H1 (cell line): ENCODE measurements around the gene OR5T2. TPM values are rescaled to one million over a fixed set of nuclear protein-coding genes. Genes with fewer than 3 reads are reported as not detected.

ENCODE experiments used
- CTCF ChIA-PET: fragments of 300-600 bp; sonication (Branson Sonifier 250); formaldehyde crosslinking; loops from one replicate; lab custom pipeline; 2021; ENCODE audit not compliant: partially characterized antibody; lab: Charles Lee
- POLR2A ChIA-PET: fragments of 300-600 bp; sonication (Branson Sonifier 250); formaldehyde crosslinking; loops from one replicate; lab custom pipeline; 2021; ENCODE audit warnings: inconsistent platforms; ENCODE audit not compliant: partially characterized antibody; lab: Charles Lee
- DNase-seq, 2 experiments: peaks; one replicate each; pipeline versions ENCODE4 v3.0.0 to v3.0.0-alpha.2; 2010 to 2022; ENCODE audit warnings: low spot score in 2 of 2, low read depth in 1 of 2, mixed read lengths in 1 of 2
- FAIRE-seq: peaks from 2 replicates; lab custom pipeline; 2011; peaks lifted over from hg19 to GRCh38; lab: Jason Lieb, UNC
- H2AFZ ChIP-seq: 2 replicates; pipeline ENCODE4 v1.8.1; 2012; ENCODE audit warnings: low read length, inconsistent platforms
- H2AK5ac ChIP-seq: 2 replicates; pipeline ENCODE4 v1.6.1; 2013; ENCODE audit warnings: low read depth, low read length
- H2BK120ac ChIP-seq: replicated peaks from 2 replicates; pipeline ENCODE3; 2013; ENCODE audit warnings: low read depth, low read length, inconsistent platforms
- H2BK12ac ChIP-seq: 2 replicates; pipeline ENCODE4 v1.6.1; 2013; ENCODE audit warnings: low read depth, low read length
- H2BK15ac ChIP-seq: 2 replicates; pipeline ENCODE4 v1.6.1; 2013; ENCODE audit warnings: low read length
- H2BK20ac ChIP-seq: 2 replicates; pipeline ENCODE4 v1.6.1; 2013; ENCODE audit warnings: low read length
- H2BK5ac ChIP-seq: 2 replicates; pipeline ENCODE4 v1.6.1; 2013; ENCODE audit warnings: low read depth, low read length
- H3K14ac ChIP-seq: 2 replicates; pipeline ENCODE4 v1.6.1; 2013; ENCODE audit warnings: inconsistent platforms; ENCODE audit not compliant: insufficient read length
- H3K18ac ChIP-seq: 2 replicates; pipeline ENCODE4 v1.6.1; 2013; ENCODE audit warnings: low read length; ENCODE audit errors: extremely low read depth
- H3K23ac ChIP-seq: 2 replicates; pipeline ENCODE4 v1.6.1; 2013; ENCODE audit warnings: inconsistent platforms; ENCODE audit not compliant: insufficient read length
- H3K23me2 ChIP-seq: 2 replicates; pipeline ENCODE4 v1.6.1; 2013; ENCODE audit warnings: low read depth, low read length
- H3K27ac ChIP-seq: 2 replicates; pipeline ENCODE4 v1.6.1; 2011; ENCODE audit warnings: low read depth, low read length, inconsistent platforms
- H3K27me3 ChIP-seq, 4 experiments: replicated peaks in 1 of 4; 1 replicate in 1 of 4; 2 replicates in 3 of 4; pipeline versions ENCODE4 v1.6.1 to v1.8.1; 2011 to 2013; ENCODE audit warnings: low read length in 3 of 4, mild to moderate bottlenecking in 3 of 4, inconsistent platforms in 2 of 4, mixed read lengths in 2 of 4, moderate library complexity in 1 of 4; ENCODE audit not compliant: control insufficient read depth in 3 of 4, insufficient read depth in 3 of 4; ENCODE audit errors: extremely low read depth in 1 of 4
- H3K36me3 ChIP-seq, 4 experiments: 2 replicates each; pipeline versions ENCODE4 v1.6.1 to v1.8.1; 2011 to 2013; ENCODE audit warnings: mild to moderate bottlenecking in 4 of 4, low read length in 3 of 4, moderate library complexity in 2 of 4, control low read depth in 1 of 4, inconsistent platforms in 1 of 4; ENCODE audit not compliant: insufficient read depth in 4 of 4, control insufficient read depth in 2 of 4
- H3K4ac ChIP-seq: replicated peaks from 2 replicates; pipeline ENCODE3; 2013; ENCODE audit warnings: low read length, low read depth, mixed read lengths, inconsistent platforms; ENCODE audit not compliant: insufficient read length
- H3K4me1 ChIP-seq, 4 experiments: replicated peaks in 1 of 4; 1 replicate in 1 of 4; 2 replicates in 3 of 4; pipeline versions ENCODE4 v1.6.1 to v1.8.1; 2011 to 2013; ENCODE audit warnings: low read length in 3 of 4, inconsistent platforms in 2 of 4, mixed read lengths in 1 of 4; ENCODE audit not compliant: insufficient read depth in 4 of 4, control insufficient read depth in 3 of 4
- H3K4me2 ChIP-seq, 2 experiments: 2 replicates each; pipeline versions ENCODE4 v1.6.1 to v1.8.1; 2011 to 2013; ENCODE audit warnings: low read depth in 2 of 2, low read length in 2 of 2, control low read depth in 1 of 2, inconsistent platforms in 1 of 2, mild to moderate bottlenecking in 1 of 2; ENCODE audit not compliant: insufficient read depth in 1 of 2
- H3K4me3 ChIP-seq, 4 experiments: fragments of 200-600, 300-600 bp in 1 of 4; sonication (generic), shearing (Covaris generic), sonication (Bioruptor Twin) in 1 of 4; 2 replicates each; pipeline versions ENCODE4 v1.5.1 to v1.8.1; 2011 to 2016; ENCODE audit warnings: low read length in 4 of 4, low read depth in 3 of 4, control low read depth in 2 of 4, inconsistent platforms in 2 of 4, mild to moderate bottlenecking in 2 of 4, mixed read lengths in 1 of 4, moderate library complexity in 1 of 4; ENCODE audit not compliant: insufficient read depth in 2 of 4; ENCODE audit errors: extremely low read depth in 1 of 4
- H3K56ac ChIP-seq: replicated peaks from 2 replicates; pipeline ENCODE3; 2013; ENCODE audit warnings: low read depth, mild to moderate bottlenecking, mixed read lengths, low read length, inconsistent platforms; ENCODE audit not compliant: insufficient read length
- H3K79me1 ChIP-seq: 2 replicates; pipeline ENCODE4 v1.6.1; 2013; ENCODE audit warnings: low read depth, low read length, control low read depth
- H3K79me2 ChIP-seq, 2 experiments: 2 replicates each; pipeline versions ENCODE4 v1.6.1 to v1.8.1; 2012 to 2013; ENCODE audit warnings: low read length in 2 of 2, mild to moderate bottlenecking in 2 of 2, inconsistent platforms in 1 of 2; ENCODE audit not compliant: insufficient read depth in 2 of 2, control insufficient read depth in 1 of 2
- H3K9ac ChIP-seq, 4 experiments: replicated peaks in 1 of 4; 1 replicate in 1 of 4; 2 replicates in 3 of 4; pipeline versions ENCODE4 v1.6.1 to v1.8.1; 2011 to 2013; ENCODE audit warnings: low read depth in 3 of 4, low read length in 3 of 4, control low read depth in 2 of 4, mild to moderate bottlenecking in 2 of 4, moderate library complexity in 2 of 4, inconsistent platforms in 1 of 4; ENCODE audit errors: extremely low read depth in 1 of 4
- H3K9me3 ChIP-seq, 2 experiments: 2 replicates each; pipeline versions ENCODE4 v1.6.1 to v1.8.1; 2012 to 2013; ENCODE audit warnings: mild to moderate bottlenecking in 2 of 2, moderate library complexity in 2 of 2, control low read depth in 1 of 2, inconsistent platforms in 1 of 2, low read depth in 1 of 2, low read length in 1 of 2, mixed read lengths in 1 of 2; ENCODE audit not compliant: insufficient read depth in 2 of 2
- H4K20me1 ChIP-seq, 2 experiments: replicated peaks in 1 of 2; 2 replicates each; pipeline versions ENCODE3 to v1.8.1; 2011 to 2013; ENCODE audit warnings: inconsistent platforms in 2 of 2, low read length in 2 of 2, mild to moderate bottlenecking in 1 of 2; ENCODE audit not compliant: insufficient read depth in 2 of 2, control insufficient read depth in 1 of 2
- H4K5ac ChIP-seq: 2 replicates; pipeline ENCODE4 v1.6.1; 2013; ENCODE audit warnings: low read length, low read depth, mixed read lengths, inconsistent platforms; ENCODE audit not compliant: insufficient read length
- H4K8ac ChIP-seq: 2 replicates; pipeline ENCODE4 v1.8.0; 2013; ENCODE audit warnings: mild to moderate bottlenecking, moderate library complexity, low read length, inconsistent platforms; ENCODE audit not compliant: insufficient read depth; ENCODE audit errors: extremely low read depth
- H4K91ac ChIP-seq: replicated peaks from 2 replicates; pipeline ENCODE3; 2013; ENCODE audit warnings: low read length, mixed read lengths, inconsistent platforms; ENCODE audit not compliant: insufficient read length
- MAX ChIP-seq: IDR thresholded peaks from 2 replicates; pipeline ENCODE4 v1.6.1; 2012; ENCODE audit warnings: inconsistent platforms
- SIX5 ChIP-seq: IDR thresholded peaks from 2 replicates; pipeline ENCODE4 v1.6.1; 2011; ENCODE audit warnings: mild to moderate bottlenecking, low read depth, low read length
- WGBS, 2 experiments: shearing (Covaris generic) in 1 of 2; methylation state at CpG; one replicate each; pipeline versions ENCODE4 v1.1.6 to v1.1.7; 2013 to 2015; ENCODE audit warnings: low lambda C conversion rate in 2 of 2, mixed read lengths in 2 of 2, inconsistent platforms in 1 of 2, low coverage in 1 of 2, missing lambda C conversion rate in 1 of 2; ENCODE audit not compliant: insufficient replicate concordance in 2 of 2, insufficient coverage in 1 of 2, insufficient read length in 1 of 2; ENCODE audit errors: extremely low coverage in 1 of 2, missing lambda C conversion rate in 1 of 2; 5-methylcytosine and 5-hydroxymethylcytosine counted together
- polyA plus RNA-seq, 7 experiments: library from polyadenylated mRNA; depleted of rRNA in 3 of 7; stranded (reverse) in 5 of 7; unstranded in 2 of 7; fragments of >200 nt in 5 of 7; fragments of 200-250 nt in 2 of 7; gene quantifications; 1 replicate in 5 of 7; 2 replicates in 1 of 7; 4 replicates in 1 of 7; pipeline versions ENCODE4 v1.2.1 to v1.2.3, GENCODE V29; 2011 to 2013; ENCODE audit warnings: missing spikeins in 2 of 7, mixed read lengths in 2 of 7
- total RNA-seq: library from RNA; stranded (reverse); fragmentation: NEBNext Ultra II Directional; extraction: Animal tissue kit (Norgen Biotek cat#: 25700); gene quantifications from 2 replicates; pipeline ENCODE4 v1.2.1, GENCODE V29; 2021

The OR5T2 gene
- total and polyA plus RNA-seq, 2 of the 8 experiments (the other 6 are each of a cell fraction or from before 2014, with no cell fraction given): not detected

DNA sequence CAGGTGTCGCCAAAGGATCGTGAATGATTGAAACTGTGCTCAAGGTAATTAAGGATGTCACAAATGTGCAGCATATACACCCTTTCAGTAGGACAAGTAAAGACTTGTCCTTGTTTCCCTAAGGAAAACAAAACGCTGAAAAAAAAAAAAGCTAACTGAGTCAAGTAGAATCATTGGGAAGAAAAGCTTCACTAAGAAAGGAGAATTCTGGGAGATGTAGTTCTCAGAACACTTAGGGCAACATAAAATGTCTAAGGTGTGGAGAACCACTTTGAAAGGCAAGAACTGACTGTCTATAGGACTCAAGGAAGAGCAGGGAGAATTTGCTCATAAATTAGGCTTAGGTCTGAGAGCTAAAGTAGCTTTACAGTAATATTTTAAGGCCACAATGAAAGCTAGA lies 37.0 kb upstream of the OR5T2 start:
- FAIRE-seq (no peak), DNase-seq (no peak)
- no peaks in the 10 kb centered on the region for H4K20me1 ChIP-seq
- no peak overlapping the region for H2BK12ac ChIP-seq
- ChIA-PET POLR2A (no interaction called here), CTCF (no interaction called here)
- no peaks in the 10 kb centered on the region; the same call in 1 of the 2 replicates for H3K23me2 ChIP-seq
- WGBS, 2 experiments: 67% methylated on average over 3 of the region's 3 CpGs; no CpG with 5 or more reads in 1 of the 2 experiments
- no peak overlapping the region for H4K5ac ChIP-seq
- TF ChIP-seq SIX5 (peak; percentile 57), MAX (no peak)
- no peaks in the 10 kb centered on the region for H3K79me2 ChIP-seq
- H3K79me1 ChIP-seq: no peaks in the 10 kb centered on the region
- H2AFZ ChIP-seq: 0 out of 2 replicates have a peak overlapping the region, but pooled peaks have one; percentile 24
- H2AK5ac ChIP-seq: no peak overlapping the region
- no peak overlapping the region for H4K91ac ChIP-seq
- H3K56ac ChIP-seq: no peak overlapping the region
- no peak overlapping the region for H3K4ac ChIP-seq
- no peak overlapping the region for H3K9ac ChIP-seq
- H2BK15ac ChIP-seq: no peak overlapping the region
- no peak overlapping the region for H3K4me3 ChIP-seq
- no peak overlapping the region for H2BK120ac ChIP-seq
- H3K18ac ChIP-seq: no peak overlapping the region
- H4K8ac ChIP-seq: no peak overlapping the region
- H3K14ac ChIP-seq: no peak overlapping the region
- H3K4me2 ChIP-seq: no peak overlapping the region
- no peak overlapping the region for H3K27ac ChIP-seq
- peak overlapping the region; percentile 60; the same call in 1 of the 2 replicates for H2BK5ac ChIP-seq
- 0 out of 7 replicates have a peak, but pooled peaks cover 0 to 2% (median 0%) of the 10 kb centered on the region in 4 experiments for H3K4me1 ChIP-seq
- no peaks in the 10 kb centered on the region for H3K36me3 ChIP-seq
- no peaks in the 10 kb centered on the region; a peak in 1 of 4 replicates for H3K9me3 ChIP-seq
- H3K27me3 ChIP-seq: no peaks in the 10 kb centered on the region; a peak in 1 of 7 replicates
- H3K23ac ChIP-seq: no peak overlapping the region
- no peak overlapping the region for H2BK20ac ChIP-seq
